OCI-LY1 (cell line): ENCODE data around the gene SPINK1.

Experiments used
- EZH2 ChIP-seq: fragments of 200-600 bp; sonication (generic), shearing (Covaris generic); IDR thresholded peaks from 2 replicates; pipeline ENCODE4 v1.8.0; 2017; ENCODE audit warnings: borderline replicate concordance, mixed run types, mild to moderate bottlenecking, antibody characterized with exemption, low read length, moderate library complexity, mixed read lengths
- TF ChIP-seq, protein P1 (sequence below): fragments of 200-600 bp; sonication (generic), shearing (Covaris generic); IDR thresholded peaks from 2 replicates; pipeline ENCODE4 v1.5.1; 2017; ENCODE audit warnings: mild to moderate bottlenecking, antibody characterized with exemption, low read length, moderate library complexity, mixed read lengths

DNA sequence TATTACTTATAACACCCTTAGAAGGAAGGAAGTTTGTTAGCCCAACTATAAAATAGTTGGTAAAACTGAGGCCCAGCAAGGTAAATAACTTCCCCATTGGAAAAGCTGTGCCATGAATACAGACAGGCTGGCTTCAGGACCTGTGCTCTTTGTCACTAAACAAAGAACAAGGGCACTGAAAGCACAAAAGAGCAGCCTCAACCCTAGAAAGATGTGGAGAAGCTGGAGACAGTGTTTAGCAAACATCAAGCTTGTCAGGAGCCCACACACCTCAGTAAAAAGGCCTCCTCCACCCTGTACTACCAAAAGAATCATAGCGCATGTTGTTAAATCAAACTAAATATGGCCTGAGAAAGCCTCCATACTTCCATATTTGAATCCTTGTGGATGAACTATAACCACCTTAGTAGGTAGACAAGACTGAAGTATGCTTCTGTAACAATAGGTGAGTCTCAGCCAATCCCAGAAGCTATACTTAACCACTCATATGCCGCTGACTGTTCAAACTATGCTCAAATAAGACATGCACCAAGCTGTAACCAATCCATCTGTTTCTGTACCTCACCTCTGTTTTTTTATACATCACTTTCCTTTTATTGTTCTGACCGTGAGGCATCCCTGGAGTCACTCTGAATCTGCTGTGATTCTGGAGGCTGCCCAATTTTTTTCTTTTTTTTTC lies 28.6 kb upstream of the SPINK1 start:
- TF ChIP-seq, protein P1, sequence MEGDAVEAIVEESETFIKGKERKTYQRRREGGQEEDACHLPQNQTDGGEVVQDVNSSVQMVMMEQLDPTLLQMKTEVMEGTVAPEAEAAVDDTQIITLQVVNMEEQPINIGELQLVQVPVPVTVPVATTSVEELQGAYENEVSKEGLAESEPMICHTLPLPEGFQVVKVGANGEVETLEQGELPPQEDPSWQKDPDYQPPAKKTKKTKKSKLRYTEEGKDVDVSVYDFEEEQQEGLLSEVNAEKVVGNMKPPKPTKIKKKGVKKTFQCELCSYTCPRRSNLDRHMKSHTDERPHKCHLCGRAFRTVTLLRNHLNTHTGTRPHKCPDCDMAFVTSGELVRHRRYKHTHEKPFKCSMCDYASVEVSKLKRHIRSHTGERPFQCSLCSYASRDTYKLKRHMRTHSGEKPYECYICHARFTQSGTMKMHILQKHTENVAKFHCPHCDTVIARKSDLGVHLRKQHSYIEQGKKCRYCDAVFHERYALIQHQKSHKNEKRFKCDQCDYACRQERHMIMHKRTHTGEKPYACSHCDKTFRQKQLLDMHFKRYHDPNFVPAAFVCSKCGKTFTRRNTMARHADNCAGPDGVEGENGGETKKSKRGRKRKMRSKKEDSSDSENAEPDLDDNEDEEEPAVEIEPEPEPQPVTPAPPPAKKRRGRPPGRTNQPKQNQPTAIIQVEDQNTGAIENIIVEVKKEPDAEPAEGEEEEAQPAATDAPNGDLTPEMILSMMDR, result no peak
- TF ChIP-seq EZH2, result no peak
